ENCODE data around the gene CD63.

The CD63 gene

DNA sequence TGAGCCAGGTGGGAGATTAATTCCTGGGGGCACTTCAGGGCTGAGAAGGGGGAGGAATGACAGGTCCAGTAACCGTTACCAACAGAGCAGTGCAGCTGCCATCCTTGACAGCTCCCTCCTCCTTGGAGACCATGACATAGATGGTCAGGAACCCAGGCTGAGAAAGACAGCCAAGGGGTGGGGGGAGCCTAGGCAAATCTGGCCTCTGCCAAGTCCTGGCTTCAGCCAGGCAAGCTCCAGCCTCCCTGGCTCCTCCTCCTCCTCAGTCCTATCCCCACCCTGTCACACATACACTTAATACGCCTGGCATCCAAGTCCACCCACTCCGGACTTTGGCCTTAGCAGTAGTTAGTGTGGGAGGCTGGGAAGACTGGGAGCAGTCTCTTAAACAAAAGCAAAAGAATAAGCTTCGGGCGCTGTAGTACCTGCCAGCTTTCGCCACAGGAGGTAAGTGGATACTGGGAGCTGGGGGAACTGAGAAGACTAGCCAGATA lies 8.7 kb downstream of the CD63 start, which contains the start of gene RDH5:
Gene RDH5, plus strand, starts transcription at position 323 of the 494 bp plus-strand sequence. CDS start 792 bp downstream, outside the sequence.
- DNase-seq, result peak in 1 of 2 experiments; percentile 57

DNA sequence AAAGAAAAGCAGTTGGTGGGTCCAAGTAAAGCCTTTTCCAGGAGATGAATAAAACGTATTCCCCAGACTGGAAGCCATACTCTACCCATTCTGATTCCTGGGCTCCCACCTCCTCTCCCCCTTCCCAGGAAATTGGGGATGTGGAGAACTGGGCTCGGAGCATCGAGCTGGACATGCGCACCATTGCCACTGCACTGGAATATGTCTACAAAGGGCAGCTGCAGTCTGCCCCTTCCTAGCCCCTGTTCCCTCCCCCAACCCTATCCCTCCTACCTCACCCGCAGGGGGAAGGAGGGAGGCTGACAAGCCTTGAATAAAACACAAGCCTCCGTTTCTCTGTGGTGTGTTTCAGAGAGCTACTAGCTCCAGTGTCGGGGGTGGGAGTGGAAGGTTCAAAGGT lies 9.4 kb downstream of the CD63 start:
- DNase-seq, result no peak

DNA sequence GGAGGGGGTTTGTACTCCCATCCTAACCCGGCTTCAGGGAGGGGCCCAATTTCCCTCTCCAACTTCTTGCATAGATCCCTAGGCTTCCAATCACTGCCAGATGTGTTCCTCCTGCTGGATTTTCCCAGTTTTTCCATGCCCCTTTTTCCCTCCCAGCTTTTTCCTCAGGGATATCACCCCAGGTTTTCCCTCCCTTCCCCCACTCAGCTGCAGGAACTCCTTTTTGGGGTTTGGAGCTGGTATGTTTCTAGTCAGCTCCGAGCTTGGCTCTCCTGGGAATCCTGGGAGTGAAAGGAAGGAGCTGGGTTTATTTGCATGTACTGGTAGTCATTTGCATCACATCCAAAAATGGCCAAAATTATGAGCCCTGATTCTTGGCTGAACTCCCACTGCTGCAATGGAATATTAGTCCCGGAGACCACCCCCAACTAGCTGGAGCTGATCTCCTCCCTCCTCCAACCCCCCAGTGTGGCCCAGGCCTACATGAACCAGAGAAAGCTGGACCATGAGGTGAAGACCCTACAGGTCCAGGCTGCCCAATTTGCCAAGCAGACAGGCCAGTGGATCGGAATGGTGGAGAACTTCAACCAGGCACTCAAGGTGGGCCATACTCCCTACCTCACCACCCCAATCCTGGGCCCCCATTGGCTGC lies 10.1 kb downstream of the CD63 start:
- DNase-seq, result peak; percentile 56 to 83

DNA sequence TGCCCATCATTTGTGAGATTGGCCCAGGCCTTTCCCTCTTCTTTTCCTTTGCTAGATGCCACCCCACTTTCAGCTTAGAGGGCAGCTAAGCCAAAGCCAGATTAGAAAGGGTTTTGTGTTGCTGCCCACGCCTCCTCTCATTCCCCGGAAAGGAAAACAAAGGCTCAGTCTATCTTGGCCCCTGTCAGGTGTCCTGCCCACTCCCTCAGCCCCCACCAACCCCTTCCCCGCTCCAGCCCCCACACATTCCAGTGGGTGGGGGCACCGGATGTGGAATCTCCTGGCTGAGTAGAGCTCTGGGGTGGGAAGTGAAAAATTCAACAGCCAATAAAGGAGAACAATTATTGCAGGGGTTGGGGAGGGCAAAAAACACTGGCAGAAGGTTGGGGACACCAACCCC lies 10.8 kb downstream of the CD63 start:
- peak in 1 of 2 experiments; percentile 20 for DNase-seq

DNA sequence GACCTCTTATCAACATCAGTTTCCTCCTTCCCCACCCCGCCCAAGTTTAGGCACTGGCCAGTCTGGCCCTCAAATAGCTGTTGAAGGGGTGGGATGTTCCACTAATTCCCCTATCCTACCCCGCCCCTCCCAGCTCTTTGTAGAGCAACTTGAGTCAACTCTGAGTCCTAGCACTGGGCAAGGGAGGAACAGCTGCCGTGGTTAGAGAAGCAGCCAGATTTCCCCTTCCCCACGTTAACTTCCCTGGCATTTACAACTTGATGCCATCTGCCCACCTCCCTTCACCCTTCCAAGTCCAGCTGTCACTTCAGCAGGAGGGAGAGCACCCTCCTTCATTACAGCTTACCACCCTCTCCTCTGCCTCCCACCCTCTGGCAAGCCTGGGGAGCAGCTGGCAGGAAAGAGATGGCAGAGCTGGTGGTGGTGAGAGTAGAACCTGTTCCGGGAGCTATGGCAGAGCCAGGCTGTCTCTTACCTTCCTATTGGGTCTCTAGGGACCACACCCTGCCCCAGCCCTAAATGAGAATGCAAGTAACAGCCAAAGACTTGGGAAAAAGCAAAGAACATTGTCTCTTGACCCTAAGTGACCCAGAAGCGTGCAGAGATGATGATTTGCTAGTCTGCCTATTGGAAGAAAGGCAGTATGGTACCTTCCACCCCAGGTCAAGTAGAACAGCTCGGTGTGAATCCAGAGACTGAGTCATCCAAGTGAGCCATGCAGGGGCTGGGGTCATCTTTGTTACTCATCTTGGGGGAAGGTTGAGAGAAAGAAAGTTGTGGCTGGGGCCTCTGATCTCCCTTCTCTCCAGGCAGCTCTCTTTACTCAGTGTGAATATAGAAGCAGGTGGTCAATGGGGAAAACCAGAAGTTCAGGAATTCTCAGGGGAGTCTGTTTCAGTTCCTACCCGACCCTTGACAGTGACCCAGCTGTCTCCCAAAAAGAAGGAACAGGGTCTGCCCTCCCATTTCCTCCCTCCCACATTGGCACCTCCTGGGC lies 11.5 kb downstream of the CD63 start:
- DNase-seq, result no peak

DNA sequence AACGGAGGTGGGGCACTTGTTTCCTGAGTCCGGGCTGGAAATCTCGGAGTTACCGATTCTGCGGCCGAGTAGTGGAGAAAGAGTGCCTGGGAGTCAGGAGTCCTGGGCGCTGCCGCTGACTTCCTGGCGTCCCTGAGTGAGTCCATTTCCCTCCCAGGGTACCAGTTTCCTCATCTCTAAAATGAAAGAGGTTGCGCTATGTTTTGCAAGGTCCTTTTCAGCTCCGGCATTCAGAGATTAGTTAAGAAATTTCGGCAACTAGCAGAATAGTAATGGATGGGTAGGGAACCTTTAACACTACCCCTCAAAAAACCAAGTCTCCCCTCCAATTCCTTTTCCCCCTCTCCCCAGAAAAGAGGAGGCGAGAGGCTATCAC lies 12.2 kb downstream of the CD63 start:
- DNase-seq, result no peak

DNA sequence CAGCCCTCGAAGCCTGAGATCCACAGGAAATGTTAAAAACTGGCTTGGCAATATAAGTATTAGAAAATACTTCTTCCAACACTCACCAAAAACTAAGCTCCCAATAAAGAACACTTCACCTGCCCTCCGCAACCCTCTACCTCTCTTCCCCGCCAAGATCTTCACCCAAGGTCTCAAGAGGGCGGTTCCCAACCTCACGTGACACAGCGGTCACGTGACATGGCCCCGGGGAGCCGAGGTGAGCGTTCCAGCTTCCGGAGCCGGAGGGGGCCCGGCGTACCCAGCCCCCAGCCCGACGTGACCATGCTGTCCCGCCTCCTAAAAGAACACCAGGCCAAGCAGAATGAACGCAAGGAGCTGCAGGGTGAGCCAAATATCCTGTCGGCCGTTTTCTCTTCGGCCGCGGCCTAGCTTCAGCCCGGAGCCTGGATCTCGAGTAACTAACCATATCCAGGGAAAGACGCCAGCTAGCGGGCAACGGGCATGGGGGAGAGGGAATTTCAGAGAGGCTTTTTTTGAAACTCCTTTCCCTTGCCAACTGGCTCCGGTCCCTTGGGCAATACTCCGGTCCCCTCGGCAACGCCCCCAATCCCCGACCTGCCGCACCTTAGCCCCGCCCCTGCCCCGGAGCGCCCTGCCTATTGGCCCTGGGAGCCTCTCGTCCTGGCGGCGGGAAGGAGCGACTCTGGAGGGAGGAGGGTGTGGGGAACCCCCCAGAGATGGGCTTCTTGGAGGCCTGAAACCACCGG lies 12.8 kb downstream of the CD63 start, which contains the start of gene BLOC1S1:
Gene BLOC1S1, plus strand, starts transcription at position 214 of the 749 bp plus-strand sequence. Its CDS starts 6 bp downstream, at position 220.
- DNase-seq, result peak; percentile 83 to 92

DNA sequence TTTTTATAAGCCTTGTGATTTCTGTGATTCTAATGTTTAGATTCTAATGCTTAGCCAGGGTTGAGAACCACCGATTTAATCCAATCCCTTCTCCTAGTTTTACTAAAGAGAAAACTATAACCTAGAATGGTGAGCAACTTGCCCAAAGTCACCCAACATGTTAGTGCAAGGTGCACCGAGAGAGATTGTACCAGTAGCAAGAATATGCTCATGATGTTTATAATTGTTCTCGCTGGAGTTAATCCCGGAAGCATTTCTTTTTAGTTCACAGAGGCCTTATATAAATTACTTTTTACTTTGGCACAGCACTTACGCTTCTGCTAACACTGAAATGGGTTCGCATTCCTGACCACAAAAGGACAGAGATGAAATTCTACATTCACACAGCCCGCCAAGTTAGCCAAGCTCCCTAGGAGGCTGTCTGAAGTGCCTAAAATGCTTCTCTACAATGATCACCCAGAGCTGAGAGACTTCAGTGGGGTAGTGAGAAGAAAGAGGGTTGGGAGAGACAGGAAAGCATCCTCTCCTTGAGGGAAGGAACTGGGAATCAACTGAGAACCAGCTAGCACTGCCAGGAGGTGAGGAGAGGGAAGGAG lies 13.5 kb downstream of the CD63 start:
- DNase-seq, result no peak

DNA sequence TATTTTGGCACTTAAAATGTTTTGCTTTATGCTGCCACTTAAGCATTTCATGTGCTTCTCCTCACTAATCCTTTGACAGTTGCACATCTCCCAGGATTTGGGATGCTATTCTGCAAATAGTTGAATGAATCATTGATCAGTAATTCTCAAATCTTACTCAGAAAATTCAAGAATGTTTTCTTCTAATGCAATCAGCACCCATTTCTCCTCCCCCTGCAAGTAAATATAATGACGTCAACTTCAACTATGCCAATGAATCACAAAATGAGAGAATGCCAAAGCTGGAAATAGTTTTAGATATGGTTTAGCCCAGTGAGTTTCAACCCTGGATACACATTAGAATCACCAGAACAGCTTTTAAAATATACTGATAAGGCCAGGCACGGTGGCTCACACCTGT lies 15.1 kb downstream of the CD63 start:
- no peak for DNase-seq

DNA sequence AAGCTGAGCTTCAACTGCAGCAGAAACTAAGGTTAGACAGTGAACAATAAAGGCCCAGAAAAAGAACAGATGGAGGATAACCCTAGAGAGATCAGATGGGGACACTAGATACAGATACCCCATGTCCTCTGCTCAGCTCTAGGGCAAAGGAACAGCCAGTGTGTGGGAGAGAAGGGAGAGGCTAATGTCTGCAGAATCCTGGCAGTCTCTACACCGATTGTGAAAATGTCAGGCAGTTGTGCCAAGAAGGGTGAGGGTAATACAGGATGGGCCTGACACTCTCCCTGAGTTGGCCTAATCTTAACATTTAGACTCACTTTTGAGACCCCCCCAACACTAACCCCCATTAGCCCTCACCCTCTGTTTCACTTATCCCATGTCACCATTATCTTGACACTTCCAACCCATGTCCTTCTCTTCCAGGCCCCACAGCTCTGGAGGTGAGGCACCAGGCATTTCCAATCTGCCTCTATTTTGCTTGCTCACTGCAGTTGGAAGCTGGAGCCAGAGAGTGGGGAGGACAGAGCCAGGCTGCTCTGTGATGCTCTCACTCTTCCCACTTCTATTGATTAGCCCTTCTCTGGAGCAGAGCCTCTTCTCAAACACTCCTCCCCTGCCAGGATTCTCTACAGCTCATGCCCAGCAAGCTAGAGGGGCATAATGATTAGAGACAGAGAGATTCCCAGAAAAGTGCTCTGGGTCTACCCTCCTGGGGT lies 16.0 kb downstream of the CD63 start:
- DNase-seq, result no peak

DNA sequence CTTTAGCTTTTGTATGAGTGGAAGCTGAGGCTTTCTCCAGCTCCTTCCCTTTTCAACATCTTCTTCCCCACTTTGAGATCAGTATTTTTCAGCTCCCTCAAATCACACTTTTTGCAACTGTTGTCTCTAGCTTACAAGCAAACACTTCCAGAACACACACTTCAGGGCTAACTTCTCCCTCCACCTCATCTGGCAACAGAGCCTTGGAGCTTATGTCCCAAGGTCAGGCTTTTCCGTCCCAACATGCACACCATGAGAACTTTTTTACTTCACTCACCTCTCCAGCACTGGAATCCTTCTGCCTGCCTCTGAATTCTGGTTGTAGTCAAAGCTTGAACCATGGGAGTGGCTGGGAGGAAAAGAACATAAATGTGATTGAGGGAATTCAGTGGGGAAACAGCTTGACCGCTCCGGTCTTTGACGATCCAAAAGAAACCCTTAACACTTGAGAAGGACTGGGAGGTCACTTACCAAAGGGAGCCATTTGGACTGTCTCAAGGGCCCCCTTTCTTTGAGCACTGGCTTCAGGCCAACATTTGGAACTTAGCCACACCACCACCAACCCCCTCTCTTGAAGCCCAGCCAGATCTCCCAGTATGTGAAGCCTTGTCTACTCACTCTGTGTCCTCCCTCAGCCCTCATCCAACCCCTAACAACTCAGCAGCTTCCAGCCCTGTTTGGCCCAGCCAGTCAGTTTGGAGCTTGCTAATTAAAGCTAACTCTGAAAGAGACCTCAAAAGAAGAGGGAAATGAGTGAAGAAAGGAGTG lies 16.8 kb downstream of the CD63 start:
- no peak for DNase-seq

DNA sequence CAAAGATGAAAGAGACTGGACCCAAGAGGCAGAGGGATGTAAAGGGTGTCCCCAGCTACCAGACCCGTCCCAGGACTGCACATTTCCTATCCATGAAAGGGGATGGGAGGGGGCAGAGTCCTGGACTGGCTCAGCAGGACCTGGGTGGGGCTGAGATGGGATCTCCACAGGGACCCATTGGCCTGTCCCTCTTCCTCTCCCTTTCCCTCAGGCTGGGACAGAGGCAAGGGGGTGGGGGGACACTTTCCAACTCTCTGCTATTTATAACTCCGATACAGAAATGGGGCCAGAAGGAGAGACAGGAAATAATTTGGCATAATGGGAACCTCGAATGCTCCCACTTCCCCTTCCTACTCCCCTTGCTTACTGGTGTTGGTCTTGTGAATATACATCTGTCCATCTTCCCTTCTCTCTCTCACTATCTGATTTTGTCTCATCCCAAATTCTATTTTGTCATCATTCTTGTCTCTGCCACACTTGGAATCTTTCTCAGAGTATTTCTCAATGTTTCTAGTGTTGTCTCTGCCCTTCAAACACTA lies 20.0 kb downstream of the CD63 start:
- no peak for DNase-seq

DNA sequence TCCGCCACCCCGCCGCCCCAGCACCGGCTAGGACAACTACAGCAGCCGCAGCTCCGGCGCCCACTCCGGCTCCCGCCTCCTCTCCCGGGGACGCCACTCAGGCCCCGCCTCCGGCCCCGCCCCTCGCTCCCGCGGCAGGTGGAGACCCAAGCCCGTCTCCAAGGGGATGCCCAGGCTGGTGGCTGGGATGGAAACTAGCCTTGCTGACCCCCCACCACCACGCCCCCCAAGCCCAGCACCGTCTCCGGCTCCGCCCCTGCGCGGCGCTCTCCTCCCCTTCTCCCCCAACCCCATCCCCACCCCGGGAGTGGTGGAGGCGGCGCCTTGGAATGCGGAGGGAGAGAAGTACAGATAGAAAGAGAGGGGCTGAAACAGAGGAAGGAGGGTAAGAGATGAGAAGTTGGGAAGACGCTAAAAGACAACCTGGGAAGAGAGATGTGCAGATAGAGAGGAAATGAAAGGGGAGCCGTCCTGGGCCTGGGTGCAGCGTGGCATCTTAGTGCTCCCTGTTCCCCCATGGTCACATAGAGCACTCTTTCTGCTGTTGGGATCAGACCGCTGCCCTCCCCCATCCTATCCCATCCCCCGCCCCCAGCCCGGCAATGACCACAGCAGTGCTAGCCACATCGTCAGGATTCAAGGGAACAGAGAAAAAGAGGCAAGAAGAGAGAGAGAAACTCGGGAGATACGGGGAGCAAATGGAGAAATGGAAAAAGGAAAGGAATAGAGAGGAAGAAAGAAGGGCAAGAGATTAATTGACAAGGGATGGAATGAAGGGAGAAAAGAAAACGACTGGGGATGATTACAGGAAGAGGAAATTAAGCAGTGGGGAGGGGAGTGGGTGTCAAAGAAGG lies 20.7 kb downstream of the CD63 start, which contains the start of gene ITGA7:
Gene ITGA7, minus strand, starts transcription at position 64 of the 854 bp plus-strand sequence. CDS start 222 bp downstream, outside the sequence.
- DNase-seq, result peak in 1 of 2 experiments; percentile 80

DNA sequence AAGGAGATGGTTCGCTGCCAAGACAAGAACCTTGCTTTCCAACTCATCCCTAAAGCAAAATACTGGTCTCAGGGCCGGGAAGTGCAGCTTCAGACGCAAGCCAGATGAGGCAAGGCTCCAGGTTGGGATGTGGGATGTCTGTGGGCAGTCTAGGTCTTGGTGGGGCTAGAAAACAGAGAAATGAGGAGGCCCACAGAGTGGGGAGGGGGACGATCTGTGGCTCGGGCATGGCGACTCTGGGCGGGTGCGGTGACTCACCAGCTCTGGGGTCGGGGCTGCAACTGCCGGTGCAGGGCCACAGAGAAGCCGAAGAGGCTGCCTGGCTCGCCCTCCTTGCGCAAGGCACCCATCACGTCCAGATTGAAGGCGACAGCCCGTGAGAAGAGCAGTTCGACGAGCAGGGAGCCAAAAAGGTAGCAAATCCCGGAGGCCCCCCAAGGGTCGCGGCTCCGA lies 21.6 kb downstream of the CD63 start:
- DNase-seq, result peak in 1 of 2 experiments; percentile 19

DNA sequence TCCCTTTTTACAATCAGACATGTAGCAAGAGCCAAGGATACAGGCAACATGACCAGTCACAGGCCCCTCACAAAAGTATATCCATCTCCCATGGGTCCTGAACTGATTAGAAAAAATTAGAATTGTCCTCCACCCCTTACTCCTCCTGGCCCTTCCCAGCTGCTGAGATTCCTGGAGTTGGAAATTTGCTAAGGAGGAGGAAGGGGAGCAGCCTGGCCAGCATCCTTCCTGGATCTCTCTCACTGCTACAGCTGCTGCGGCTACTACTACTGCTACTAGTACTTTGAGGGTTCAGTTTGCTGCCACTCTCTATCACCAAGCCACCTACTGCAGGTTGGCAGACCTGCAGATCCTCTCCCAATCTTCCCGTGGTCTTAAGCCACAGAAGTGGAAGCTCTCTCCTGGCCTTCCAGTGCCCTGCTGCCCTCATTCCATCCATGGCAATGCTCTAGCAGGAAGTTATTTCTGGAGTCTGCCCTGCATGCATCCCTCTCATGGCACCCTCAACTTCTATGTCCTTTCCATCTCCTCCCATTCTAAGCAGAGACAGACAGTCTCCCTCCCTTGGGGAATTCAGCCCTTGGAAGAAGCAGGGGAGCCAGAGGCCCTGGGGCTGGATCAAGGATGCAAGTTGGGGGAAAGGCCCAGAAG lies 22.1 kb downstream of the CD63 start:
- DNase-seq, result peak in 1 of 2 experiments; percentile 11

DNA sequence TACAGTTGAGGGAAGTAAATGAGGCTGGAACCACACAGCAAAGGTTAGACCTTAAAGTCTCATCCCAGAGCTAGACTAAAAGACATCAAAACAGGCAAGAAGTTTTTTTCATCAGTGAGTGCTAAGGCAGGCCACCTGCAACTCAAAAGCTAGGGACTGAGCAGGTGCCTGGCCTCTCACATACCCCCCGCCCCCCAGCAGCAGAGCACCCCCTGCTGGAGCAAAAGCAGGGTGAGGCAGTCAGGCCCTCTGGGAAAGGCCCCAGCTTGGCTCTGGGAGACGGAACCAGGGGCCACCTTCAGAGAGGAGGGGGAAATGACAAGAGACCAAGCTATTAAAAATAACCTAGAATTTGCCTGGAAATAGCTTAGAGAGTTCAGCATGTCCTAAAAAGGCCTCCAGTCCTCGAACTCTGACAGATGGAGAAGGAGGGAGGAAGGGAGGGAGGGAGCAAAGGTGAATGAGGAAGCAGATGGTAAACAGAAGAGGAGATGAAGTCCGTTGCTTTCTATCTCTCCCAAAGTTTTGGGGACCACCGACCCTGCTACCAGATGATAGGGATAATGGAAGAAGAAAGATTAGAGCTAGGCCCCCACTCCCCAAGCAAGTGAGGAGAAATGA lies 22.9 kb downstream of the CD63 start:
- peak in 1 of 2 experiments; percentile 11 for DNase-seq

DNA sequence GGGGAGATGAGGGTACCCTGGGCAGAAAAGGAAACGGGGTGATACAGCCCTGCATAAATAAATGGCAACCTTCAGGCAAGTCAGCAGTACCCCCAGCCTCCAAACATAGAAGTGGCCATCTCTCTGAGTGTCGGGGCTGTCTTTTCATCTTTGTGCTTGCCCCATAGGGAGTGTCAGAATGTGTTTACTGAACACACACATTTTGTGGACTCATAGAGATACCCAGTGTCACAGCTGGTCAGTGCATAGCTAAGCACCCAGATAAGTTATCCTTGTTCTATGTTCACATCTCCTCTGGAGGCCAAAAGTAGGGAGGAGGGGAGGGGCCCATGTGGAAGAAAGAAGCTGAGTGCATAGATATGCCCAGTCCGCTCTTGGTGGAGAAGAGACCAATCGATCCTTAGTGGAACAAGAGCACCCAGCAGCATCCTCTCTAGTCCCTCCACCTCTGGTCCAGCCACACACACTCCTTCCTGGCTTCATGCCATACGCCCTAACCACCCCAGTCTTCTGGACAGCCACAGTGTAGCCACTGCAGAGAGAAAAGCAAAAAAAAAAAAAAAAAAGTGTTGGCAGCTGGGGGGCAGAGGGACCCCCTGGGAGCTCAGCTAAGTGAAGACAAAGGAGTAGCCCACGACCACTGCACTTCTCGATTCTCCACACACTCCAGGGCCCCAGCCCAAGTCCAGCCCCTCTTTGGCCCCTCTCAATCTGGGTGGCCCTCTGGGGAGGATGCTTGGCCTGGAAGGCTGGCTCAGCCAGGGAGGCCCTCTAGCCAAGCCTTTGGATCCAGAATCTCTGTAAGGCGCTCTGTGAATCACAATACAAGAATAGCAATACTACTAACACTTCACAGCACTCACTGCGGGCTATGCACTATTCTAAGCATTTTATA lies 23.7 kb downstream of the CD63 start:
- DNase-seq, result no peak

All from NCI-H526 (cell line).